Activated CD8-positive, alpha-beta memory T cell treated with anti-CD3 and anti-CD28 coated beads, Interleukin-2, amount 50 U/mL, for 1 hour (primary cell): Measurements from ENCODE around the gene FOXQ1.

Experiments
- DNase-seq: peaks from one replicate; pipeline ENCODE4 v3.0.0-alpha.2; 2020; ENCODE audit errors: extremely low read depth

FOXQ1 gene, protein sequence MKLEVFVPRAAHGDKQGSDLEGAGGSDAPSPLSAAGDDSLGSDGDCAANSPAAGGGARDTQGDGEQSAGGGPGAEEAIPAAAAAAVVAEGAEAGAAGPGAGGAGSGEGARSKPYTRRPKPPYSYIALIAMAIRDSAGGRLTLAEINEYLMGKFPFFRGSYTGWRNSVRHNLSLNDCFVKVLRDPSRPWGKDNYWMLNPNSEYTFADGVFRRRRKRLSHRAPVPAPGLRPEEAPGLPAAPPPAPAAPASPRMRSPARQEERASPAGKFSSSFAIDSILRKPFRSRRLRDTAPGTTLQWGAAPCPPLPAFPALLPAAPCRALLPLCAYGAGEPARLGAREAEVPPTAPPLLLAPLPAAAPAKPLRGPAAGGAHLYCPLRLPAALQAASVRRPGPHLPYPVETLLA

DNA sequence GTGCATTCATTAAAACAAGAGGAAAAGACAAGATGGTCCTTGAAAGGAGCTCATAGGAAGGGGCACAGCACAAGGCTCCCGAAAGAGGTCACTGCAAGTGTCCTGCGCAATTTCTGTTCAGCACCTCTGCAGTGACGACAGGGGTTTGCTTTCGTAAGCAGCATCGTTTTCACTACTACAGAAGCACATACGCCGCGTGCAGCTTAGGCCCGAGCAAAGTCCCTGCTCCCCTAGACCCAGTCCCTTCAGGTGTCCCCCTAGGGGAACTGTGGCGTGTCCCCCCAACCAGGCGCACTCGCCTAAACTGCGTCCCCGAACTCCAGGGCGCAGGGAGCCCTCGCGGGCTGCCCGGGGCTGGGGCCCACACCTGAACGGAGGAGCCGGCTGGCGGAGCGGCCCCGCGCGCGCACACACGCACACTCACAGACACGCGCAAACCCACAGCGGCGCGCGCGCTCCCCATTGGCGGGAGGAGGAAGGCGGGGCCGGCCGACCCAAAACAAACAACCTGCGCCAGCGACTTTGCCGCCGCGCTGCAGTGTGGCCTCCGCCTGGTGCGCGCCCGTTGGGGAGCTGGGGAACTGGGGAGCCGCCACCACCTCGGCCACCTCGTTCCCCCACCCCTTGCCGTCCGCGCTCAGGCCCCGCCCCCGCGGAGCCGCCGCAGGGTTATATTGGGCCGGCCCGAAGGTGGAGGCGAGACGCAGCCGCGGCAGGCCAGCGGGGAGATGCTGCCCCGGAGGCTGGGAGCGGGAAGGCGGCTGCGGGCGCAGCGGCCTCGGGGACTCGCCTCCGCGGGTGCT is at the start of gene FOXQ1:
Gene FOXQ1 (plus strand): TSS at position 699 of the 803 bp plus-strand sequence. CDS start 607 bp downstream, outside the sequence.
- no peak for DNase-seq

DNA sequence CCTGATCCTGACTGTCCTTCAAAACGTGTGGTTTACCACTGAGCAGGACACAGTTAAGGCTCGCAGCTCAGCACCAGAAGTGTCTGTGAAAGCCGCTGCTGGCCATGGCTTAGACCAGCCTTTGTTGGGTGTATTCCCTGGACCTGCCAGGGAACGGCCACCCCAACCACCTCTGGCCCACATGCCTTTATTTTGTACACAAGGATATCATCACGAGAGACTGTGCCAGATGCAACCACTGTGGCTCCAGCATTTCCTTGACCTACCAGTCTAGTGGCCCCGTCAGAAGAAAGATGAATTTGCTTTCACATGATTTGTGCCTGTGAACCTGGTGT is 49.2 kb upstream of the FOXQ1 start:
- DNase-seq: no peak

DNA sequence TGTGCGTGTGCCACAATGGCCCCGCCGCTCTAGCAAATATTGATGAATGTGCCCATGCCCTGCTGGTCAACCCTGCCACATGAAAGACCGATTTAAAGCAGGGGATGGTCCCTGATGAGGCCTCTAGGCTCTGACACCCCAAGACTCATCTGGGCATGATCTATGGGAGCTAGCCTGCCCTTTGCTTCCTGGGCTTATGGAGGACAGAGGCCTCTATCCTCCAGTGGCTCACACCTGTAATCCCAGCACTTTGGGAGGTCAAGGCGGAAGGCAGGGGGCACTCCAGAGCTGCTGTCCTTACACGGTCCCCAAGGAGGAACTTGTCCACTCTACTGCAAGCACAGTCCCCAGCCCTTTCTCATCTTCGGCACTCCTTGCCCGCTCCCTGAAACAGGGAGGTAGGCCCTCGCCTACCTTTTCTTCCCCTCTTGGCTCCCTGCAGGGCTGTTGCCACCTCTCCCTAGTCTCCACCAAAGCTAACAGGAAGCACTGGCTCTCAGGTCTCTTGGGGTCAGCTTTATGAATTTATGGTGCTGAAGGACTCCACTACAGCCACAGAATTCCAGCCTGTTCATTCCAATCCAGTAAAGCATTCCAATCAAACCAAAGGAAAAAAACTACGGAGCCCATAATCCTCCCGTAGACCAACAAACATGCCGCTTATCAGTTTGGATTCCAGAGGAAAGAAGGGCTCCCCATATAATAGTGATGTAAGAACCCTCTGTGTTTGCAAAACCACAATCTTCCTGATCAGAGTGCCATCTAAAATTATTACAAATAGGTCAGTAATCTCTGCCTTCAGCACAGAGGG is 48.7 kb upstream of the FOXQ1 start:
- DNase-seq: no peak

DNA sequence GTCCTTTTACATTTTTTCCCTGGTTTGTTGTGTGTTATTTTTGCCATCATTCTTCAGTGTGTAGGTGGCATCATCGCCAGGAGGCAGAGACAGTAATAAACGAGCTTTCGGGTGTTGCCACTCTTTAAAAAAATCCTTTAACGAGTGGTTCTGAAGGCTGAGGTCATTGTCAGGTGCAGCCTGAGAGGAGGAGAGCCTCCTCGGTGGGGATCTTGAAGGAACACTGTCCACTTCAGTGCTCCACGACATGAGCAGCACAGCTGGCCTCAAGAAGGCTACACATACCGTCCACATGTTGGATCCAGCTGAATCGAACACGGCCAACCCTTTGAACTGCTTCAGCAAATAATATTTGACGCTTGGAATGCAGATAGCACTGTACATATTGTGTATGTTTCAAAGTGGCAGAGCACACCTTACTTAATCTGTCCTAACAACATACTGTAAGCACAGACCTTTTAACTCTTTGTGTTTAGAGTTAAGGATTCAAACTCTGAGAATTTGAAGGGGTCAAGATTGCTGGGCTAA is 48.0 kb upstream of the FOXQ1 start:
- no peak for DNase-seq

DNA sequence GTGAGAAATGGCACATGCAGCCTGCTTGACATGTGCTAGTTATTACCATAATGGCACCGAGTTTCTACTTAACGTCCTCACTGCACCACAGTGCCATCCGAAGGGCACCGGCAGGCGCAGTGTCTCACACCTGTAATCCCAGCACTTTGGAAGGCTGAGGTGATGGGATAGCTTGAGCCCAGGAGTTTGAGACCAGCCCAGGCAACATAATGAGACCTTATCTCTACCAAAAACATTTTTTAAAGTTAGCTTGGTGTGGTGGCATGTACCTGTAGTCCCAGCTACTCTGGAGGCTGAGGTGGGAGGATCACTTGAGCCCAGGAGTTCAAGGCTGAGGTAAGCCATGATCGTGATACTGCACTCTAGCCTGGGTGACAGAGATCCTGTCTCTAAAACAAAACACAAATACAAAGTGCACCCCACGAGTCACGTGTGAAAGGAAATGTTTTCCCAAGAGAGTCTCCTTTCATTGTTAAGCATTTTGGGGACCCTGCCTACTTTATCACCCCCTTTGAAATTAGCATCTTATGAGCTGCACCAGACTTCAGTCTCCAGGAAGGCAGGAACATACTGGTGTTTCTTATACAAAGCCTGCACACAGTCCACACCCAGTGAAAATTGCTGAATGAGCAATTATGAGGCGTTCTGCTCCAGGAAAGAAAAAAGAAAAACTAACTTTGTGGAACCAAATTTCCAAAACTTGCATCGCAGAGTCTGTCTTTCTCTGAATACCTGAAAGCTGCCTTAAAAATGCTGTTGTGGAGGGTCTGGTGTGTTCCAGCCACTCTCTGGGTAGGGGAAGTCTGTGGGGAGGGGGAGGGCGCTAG is 47.1 kb upstream of the FOXQ1 start:
- no peak for DNase-seq

DNA sequence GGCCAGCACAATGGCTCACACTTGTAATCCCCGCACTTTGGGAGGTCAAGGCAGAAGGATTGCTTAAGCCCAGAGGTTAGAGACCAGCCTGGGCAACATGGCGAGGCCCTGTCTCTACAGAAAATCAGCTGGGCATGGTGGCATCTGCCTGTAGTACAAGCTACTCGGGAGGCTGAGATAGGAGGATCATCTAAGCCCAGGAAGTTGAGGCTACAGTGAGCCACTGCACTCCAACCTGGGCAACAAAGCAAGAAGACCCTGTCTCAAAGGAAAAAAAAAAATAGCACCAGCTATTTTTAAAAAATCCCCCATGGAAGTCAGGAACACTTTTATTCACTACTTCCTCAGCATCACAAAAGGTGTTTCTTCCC is 45.2 kb upstream of the FOXQ1 start:
- no peak for DNase-seq

DNA sequence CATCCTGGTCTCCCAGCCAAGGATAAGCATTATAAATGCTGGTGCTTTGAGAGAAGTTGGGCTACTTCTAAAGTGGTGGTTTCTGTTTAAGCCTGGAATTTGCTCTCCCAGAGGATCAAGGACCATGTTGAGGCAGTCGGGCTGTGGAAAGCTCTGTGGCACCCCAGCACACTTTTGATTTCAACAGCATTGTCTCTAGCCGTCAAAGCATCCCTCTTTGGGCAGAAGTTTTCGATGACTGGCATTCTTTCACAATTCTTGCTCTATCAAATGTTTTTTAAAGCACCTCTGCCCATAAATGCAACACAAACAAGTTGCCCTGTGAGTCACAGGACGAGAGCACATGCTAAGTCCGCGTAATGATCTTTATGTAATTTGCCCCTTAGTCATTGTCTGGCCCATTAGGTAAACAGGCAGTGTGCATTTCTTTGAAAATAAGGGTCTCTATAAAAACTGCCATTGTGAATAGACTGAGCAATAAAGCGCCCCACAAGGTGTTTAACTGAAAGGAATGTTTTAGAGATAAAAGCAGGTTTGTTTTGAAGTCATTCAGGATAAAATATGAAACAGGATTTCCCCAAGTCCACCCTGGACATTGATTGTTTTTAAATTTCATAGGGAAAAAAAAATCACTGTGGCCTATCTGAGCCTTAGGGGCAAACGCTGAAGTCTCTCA is 44.7 kb upstream of the FOXQ1 start:
- DNase-seq: no peak

DNA sequence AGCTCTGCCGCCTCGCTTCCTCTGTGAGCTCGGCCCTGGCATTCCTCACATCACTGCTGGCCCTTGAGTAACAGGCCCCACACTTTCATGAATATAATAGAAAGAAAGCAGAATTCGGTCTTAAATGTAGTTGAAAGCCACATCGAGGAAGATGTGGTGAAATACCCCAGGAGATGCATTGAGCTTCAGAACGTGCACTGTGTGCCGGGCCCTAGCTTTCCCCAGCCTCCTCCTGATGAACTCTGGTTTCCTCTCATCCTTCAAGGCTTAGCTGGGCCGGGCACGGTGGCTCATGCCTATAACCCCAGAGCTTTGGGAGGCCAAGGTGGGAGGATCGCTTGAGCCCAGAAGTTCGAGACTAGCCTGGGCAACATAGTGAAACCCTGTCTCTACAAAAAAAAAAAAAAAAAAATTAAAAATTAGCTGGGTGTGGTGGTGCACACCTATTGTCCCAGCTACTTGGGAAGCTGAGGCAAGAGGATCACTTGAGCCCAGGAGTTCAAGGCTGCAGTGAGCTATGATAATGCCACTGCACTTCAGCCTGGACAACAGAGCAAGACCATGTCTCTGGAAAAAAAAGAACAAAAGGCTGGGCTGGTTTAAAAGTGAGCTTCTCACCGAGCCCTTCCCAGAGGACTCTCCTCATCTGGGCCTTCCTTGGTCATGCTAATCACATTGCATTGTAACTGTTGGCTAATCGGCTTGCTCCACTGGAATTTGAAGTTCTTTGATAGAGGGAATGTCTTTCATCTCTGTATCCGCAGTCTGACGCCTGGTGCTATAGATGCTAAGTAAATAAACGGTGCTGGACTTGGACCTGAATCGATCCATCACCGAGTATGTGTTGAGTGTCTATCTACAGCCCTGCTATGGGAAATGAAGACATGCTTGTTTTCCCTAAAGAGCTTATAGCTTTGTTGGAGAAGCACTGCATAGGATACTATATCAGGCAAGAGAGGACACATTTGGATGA is 43.8 kb upstream of the FOXQ1 start:
- no peak for DNase-seq

DNA sequence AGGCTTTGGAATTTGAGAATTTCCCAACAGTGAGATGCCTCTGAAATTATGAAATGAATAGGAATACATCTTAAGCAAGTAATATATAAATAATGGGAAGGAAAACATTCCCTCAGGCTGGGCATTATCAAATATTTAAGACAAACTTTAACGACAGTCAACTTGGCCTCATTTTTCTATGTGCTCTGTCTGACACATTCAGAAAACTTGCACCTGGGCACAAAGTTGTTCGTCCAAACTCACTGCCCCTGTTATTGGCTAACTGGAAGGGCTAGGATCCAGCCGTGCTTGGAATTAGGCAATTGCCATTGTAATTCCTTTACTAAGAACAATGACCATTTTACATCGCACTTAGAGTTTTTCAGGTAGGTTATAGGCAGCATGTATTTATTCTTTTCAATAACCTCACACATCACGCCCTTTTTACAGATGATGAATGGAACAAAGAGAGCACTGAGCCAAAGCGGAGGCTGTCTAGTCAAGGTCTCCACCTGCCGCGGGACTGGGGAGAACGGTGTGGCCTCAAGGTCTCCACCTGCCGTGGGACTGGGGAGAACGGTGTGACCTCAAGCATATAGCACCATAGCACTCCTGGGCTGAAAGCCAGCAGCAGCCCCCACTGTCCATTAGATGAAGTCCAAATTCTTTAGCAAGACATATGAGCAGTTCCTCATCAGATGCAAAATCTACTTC is 40.7 kb upstream of the FOXQ1 start:
- no peak for DNase-seq

DNA sequence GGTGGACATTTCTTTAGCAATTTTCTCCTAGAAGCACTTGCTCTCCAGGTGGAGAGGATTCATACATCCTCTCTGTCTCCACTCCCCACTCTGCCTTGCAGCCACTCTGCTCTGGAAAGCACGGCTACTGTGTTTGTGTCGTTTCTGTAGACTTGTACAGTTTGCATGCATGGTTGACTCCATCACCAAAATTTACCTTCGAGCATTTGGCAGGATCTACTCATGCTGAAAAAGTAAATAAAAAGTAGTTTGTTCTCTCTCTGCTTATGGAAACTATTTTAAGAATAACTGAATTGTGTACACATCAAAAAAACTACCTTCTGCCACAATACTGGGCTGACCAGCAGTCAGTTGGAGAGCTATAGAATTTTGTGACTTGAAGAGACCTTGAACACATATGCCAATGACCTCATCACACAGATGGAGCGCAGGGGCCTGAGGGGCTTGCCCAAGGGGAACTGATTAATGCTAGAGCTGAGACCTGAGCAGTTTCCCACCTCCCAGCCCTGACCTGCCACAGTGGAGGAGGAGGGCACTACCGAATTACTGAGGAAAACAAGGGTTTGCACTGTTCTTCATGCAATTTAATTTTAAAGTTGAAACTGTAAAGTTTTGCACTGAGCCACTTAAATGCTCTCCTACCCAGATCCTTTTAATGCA is 33.7 kb upstream of the FOXQ1 start:
- DNase-seq: no peak

DNA sequence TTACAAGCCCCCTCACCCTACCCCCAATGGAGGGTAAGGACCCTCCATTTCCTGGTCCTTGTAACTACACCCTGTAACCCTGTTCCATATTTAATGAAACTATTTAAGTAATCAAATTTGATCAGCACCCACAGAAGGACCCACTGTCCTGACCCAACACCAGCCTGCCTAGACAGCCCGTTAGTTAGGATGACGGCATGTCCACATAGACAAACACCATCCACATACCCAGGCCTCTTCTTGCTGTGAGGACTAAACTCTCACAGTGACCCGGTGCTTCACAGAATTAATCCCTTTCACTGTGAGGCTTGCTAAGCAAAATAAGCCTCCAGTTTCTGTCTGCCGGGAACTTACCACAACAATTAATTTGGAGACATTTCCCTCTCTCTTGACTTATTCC is 32.8 kb upstream of the FOXQ1 start:
- no peak for DNase-seq

DNA sequence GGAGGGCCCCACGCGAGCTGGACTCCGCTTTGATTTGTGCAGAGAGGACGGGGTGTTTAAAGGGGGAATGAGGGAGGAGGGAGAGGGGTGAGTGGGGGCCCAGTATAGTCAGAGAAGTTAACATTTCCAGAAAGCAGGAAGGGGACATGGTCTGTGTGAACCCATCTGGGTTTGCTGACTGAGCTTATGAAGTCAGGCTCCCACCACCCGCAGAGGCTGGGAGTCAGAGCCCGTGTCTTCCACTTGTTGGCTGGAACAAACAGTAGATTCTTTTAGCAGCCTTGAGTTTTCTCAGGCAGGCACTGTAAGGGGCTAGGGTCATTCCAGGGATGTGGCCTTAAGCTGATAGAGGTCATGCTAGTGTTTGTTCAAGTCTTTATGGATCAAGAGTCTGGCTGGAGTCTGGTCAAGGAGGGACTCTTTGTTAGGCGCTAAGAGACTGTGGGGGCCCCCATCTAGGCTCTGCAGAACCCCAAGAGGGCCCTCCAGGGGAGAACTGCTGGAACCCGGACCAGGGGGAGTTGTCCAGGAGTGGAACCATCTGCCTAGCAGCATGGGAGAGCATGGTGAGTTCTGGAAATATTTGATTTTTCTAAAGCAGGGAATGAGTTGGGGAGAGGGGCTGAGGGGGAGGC is 31.1 kb upstream of the FOXQ1 start:
- DNase-seq: no peak

DNA sequence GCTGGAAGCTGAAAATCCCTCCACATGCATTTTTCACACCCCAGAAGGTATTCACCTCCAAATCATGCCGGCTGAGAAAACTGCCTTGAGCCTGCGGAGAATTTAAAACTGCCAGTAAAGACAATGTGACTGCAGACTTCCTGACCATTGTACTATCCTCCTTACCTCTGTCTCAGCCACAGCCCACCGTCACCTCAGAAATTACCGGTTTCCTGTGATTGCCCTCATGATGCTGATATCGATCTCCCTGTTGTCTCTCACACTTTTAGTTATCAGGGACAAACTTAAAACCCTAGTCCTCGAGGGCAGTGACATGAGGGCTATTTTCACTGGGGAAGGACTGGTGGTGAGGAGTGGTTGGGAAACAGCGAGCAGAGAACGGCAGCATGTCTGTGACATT is 30.2 kb upstream of the FOXQ1 start:
- DNase-seq: no peak

DNA sequence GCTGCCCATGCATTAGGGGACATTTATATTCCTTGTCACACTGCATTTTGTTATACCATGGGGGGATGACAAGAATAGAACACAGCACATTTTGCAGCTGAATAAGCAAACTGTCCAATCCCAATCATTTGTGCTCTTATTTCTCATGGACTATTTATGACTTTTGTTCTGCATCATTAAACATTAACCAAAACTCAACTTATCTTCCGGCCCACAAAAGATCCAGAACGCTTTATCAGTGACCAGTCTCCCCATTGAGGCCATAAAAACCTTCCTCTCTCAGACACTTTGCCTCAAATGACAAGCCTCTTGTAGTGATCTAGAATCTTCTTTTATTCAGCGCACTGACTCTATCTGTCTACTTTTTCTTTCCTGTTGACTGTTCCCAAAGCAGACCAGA is 28.4 kb upstream of the FOXQ1 start:
- DNase-seq: no peak

DNA sequence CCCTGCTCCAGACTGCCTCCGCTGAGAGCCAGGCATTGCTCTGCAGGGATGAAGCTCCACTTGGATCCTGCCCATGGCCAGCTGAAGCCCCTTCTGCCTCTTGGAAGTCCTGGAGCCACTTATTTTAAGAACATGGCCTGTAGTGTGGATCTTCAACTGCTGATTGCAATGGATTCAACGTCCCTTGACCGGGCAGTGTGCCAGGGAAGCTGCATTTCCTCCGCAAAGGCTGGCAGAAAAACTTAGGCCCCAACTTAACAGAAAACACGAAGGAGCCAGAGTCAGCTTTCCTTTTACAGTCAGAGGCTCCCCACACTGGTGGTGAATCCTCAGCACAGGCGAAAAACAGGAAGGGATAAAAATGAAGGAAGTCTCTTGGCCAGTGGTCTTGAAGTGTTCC is 26.3 kb upstream of the FOXQ1 start:
- DNase-seq: no peak

DNA sequence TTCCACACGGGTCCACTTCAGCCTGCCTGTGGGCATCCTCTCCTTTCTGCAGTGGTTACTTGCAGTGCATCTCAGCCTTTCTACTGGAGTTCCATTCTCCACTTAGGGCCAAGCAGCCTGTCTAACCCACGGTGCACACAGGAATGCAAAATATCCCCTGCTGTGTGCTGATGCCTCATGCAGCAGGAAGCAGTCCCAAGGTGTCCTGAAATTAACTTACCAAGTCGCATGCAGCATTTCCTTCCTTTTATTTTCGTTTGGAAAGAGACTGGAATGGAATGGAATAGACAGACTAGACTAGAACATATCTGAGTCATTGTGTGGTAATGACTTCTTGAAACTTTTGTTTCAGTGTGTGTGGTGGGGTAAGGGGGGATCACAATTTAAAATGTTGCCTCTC is 25.9 kb upstream of the FOXQ1 start:
- DNase-seq: no peak

DNA sequence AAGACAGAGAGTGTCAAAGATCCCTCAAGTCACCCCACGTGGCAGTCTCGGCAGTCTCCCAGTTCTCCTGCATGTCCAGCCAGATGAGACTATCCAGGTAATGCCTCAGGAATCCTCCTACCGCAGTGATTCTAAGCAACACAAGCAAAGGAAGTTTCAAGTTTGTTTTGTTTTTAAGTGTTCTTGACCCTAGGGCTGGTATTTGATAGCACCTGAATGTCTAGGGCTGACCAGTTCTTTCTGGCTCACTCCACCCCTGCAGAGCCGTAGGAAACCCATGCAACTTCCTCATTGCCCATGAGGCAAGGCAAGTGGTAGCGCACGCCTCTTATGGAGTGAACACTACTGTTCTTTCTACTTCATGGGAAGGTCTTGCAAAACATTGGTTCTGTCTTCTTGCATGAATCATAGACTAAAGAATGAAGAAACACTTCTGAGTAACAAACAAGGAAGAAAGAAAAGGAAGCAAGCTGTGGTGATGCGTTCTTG is 24.8 kb upstream of the FOXQ1 start:
- no peak for DNase-seq

DNA sequence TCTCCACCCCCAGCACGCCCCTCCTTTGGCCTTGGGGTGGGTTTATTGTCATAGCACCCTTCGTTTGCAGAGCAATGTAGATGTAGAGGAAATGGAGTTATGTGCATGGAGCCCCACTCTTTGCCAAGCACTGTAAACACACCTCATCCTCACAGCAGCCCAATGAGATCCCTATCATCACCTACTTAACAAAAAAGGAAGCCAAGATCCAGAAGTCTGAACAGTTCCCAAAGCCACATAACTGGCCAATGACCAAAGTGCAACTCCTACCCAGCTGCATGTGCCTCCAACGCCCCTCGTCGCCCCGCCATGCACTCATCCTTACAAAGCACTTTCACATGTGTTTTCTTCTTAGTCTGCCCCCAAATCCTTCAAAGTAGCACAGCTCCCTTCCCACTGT is 21.8 kb upstream of the FOXQ1 start:
- no peak for DNase-seq
